ENCODE data around the gene FBXO8. TPM values are rescaled to one million over a fixed set of nuclear protein-coding genes. Genes with fewer than 3 reads are reported as not detected.

FBXO8 gene
- total RNA-seq, 1 donor from 2014 or later = 12.4 TPM

- Mint-ChIP-seq H3K27ac (ENCODE audit: unreplicated experiment) (no peak overlapping the region), H3K9me3 (ENCODE audit: unreplicated experiment) (no peaks in the 10 kb centered on the region), H3K4me3 (ENCODE audit: unreplicated experiment) (no peak overlapping the region), H3K27me3 (ENCODE audit: unreplicated experiment) (peaks cover 11% of the 10 kb centered on the region), H3K4me1 (ENCODE audit: unreplicated experiment) (peaks cover 26% of the 10 kb centered on the region), H3K36me3 (ENCODE audit: low read depth, unreplicated experiment) (no peaks in the 10 kb centered on the region)
- DNase-seq (ENCODE audit: low spot score) = no peak
- no peak for TF ChIP-seq CTCF (IDR thresholded peaks at IDR 0.05; ENCODE audit: unreplicated experiment)
Observed at GRCh38 chr4:174210354-174210753, 73.1 kb downstream of the FBXO8 start.

GRCh38 chr4:174209341-174209740 lies 74.1 kb downstream of the FBXO8 start:
- Mint-ChIP-seq H3K9me3 (ENCODE audit: unreplicated experiment) (no peaks in the 10 kb centered on the region), H3K27ac (ENCODE audit: unreplicated experiment) (no peak overlapping the region), H3K27me3 (ENCODE audit: unreplicated experiment) (peaks cover 6% of the 10 kb centered on the region), H3K36me3 (ENCODE audit: low read depth, unreplicated experiment) (no peaks in the 10 kb centered on the region), H3K4me1 (ENCODE audit: unreplicated experiment) (peaks cover 20% of the 10 kb centered on the region), H3K4me3 (ENCODE audit: unreplicated experiment) (no peak overlapping the region)
- no peak for TF ChIP-seq CTCF (IDR thresholded peaks at IDR 0.05; ENCODE audit: unreplicated experiment)
- DNase-seq (ENCODE audit: low spot score) = no peak

GRCh38 chr4:174207367-174207766 lies 76.1 kb downstream of the FBXO8 start:
- H3K36me3 Mint-ChIP-seq (ENCODE audit: low read depth, unreplicated experiment) = no peaks in the 10 kb centered on the region
- TF ChIP-seq CTCF (IDR thresholded peaks at IDR 0.05; ENCODE audit: unreplicated experiment) = no peak
- H3K27ac Mint-ChIP-seq (ENCODE audit: unreplicated experiment) = no peak overlapping the region
- DNase-seq (ENCODE audit: low spot score) = no peak
- no peaks in the 10 kb centered on the region for H3K27me3 Mint-ChIP-seq (ENCODE audit: unreplicated experiment)
- no peaks in the 10 kb centered on the region for H3K9me3 Mint-ChIP-seq (ENCODE audit: unreplicated experiment)
- H3K4me1 Mint-ChIP-seq (ENCODE audit: unreplicated experiment) = peaks cover 11% of the 10 kb centered on the region
- H3K4me3 Mint-ChIP-seq (ENCODE audit: unreplicated experiment) = no peak overlapping the region

GRCh38 chr4:174204164-174204831 lies 79.2 kb downstream of the FBXO8 start:
- H3K27me3 Mint-ChIP-seq (ENCODE audit: unreplicated experiment) = no peaks in the 10 kb centered on the region

More at GRCh38 chr4:174204164-174204831, 79.2 kb downstream of the FBXO8 start:
- no peak overlapping the region for H3K4me3 Mint-ChIP-seq (ENCODE audit: unreplicated experiment)
- H3K9me3 Mint-ChIP-seq (ENCODE audit: unreplicated experiment) = no peaks in the 10 kb centered on the region
- no peak for TF ChIP-seq CTCF (IDR thresholded peaks at IDR 0.05; ENCODE audit: unreplicated experiment)
- H3K4me1 Mint-ChIP-seq (ENCODE audit: unreplicated experiment) = no peaks in the 10 kb centered on the region
- H3K27ac Mint-ChIP-seq (ENCODE audit: unreplicated experiment) = no peak overlapping the region
- H3K36me3 Mint-ChIP-seq (ENCODE audit: low read depth, unreplicated experiment) = no peaks in the 10 kb centered on the region
- DNase-seq (ENCODE audit: low spot score) = no peak

Measured in endothelial cell (in vitro differentiated cells).